ENCODE measurements around the gene LYST. TPM values are rescaled to one million over a fixed set of nuclear protein-coding genes. Genes with fewer than 3 reads are reported as not detected.
"Not testable (repeated sequence)": the region's sequence is repeated elsewhere in the genome, so short reads cannot be mapped to it uniquely, and the experiment has no call there.

LYST gene
- total and polyA plus RNA-seq, 2 of the 4 experiments (the other 2 are of a cell fraction), result 2.2 to 7.2 TPM

DNA sequence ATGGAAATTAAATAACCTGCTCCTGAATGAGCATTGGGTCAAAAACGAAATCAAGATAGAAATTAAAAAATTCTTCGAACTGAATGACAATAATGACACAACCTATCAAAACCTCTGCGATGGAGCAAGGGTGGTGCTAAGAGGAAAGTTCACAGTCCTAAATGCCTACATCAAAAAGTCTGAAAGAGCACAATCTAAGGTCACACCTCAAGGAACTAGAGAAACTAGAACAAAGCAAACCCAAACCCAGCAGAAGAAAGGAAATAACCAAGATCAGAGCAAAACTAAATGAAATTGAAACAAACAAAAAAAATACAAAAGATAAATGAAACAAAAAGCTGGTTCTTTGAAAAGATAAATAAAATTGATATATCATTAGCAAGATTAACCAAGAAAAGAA is 18.5 kb downstream of the LYST start:
- H2AK5ac ChIP-seq (ENCODE audit: low read depth, low read length); dilution Hi-C loops (cut with HindIII; ENCODE audit: low sequenced_read_pairs, unreplicated experiment); DNase-seq; in situ Hi-C loops (cut with MboI; ENCODE audit: low sequenced_read_pairs); intact Hi-C loops (cut with micrococcal nuclease); H2BK15ac ChIP-seq (ENCODE audit: low read depth, low read length); H2BK120ac ChIP-seq (ENCODE audit: low read depth, low read length); H4K91ac ChIP-seq (ENCODE audit: insufficient read depth, low read depth, low read length); H3K9me1 ChIP-seq (ENCODE audit: insufficient read depth, low read length); H2BK5ac ChIP-seq (ENCODE audit: low read depth, low read length, poor library complexity, severe bottlenecking); H3K4me2 ChIP-seq (ENCODE audit: low read depth, low read length); H3K14ac ChIP-seq (replicated peaks; ENCODE audit: low read depth, low read length); H3K4ac ChIP-seq (ENCODE audit: low read depth, low read length); POLR2A ChIA-PET (ENCODE audit: unreplicated experiment); H3K27me3 ChIP-seq (ENCODE audit: control insufficient read depth, insufficient read depth, low read length); BruUV-seq (replicated peaks); H2BK20ac ChIP-seq (ENCODE audit: low read depth, low read length); H3K56ac ChIP-seq (ENCODE audit: extremely low read depth, insufficient read depth, low read length); CTCF ChIA-PET; H3K18ac ChIP-seq (ENCODE audit: low read depth, low read length); ATAC-seq (ENCODE audit: low read depth); H2AFZ ChIP-seq (replicated peaks; ENCODE audit: low read length, poor library complexity); H2AK9ac ChIP-seq (replicated peaks; ENCODE audit: low read depth, low read length, poor library complexity); H3K23ac ChIP-seq (ENCODE audit: low read depth, low read length); H3K4me1 ChIP-seq (ENCODE audit: control insufficient read depth, insufficient read depth, low read length); H3K36me3 ChIP-seq (ENCODE audit: control insufficient read depth, insufficient read depth, low read length); H4K8ac ChIP-seq (ENCODE audit: low read depth in 2 of 2, low read length in 2 of 2); H3K4me3 ChIP-seq (ENCODE audit: insufficient read depth, low read depth, low read length); H3K9ac ChIP-seq (ENCODE audit: low read depth, low read length); H4K5ac ChIP-seq (ENCODE audit: low read depth, low read length); H3K27ac ChIP-seq (ENCODE audit: insufficient read depth, low read length); H3K9me3 ChIP-seq (ENCODE audit: control insufficient read depth, insufficient read depth, low read length); H4K20me1 ChIP-seq (ENCODE audit: insufficient read depth, low read length): not testable (repeated sequence)
- WGBS, 2 experiments (ENCODE audit: extremely low coverage in 2 of 2, insufficient read length in 1 of 2), result no CpG with 5 or more reads among the region's 3 CpGs
- H3K79me1 ChIP-seq (ENCODE audit: low read depth in 1 of 2, low read length in 2 of 2), result peaks cover 6 to 16% of the 10 kb centered on the region in 2 experiments; a peak in 3 of 4 replicates

DNA sequence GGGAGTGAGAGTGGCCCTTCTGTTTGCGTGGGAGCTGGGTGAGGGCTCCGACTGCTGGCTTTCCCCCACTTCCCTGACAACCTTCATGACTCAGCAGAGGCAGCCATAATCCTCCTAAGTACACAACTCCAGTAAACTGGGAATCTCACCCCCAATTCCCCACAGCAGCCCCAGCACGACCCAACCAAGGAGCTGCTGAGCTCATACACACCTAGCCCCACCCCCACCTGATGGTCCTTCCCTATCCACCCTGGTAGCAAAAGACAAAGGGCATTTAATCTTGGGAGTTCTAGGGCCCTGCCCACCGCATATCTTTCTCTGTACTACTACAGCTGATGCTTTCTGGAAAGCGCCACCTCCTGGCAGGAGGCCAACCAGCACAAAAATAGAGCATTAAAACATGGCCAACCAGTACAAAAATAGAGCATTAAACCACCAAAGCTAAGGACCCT is 21.0 kb downstream of the LYST start:
- intact Hi-C loops (cut with micrococcal nuclease); H2AK5ac ChIP-seq (ENCODE audit: low read depth, low read length); H3K4me2 ChIP-seq (ENCODE audit: low read depth, low read length); H3K9ac ChIP-seq (ENCODE audit: low read depth, low read length); H3K27ac ChIP-seq (ENCODE audit: insufficient read depth, low read length); H2BK120ac ChIP-seq (ENCODE audit: low read depth, low read length); H3K18ac ChIP-seq (ENCODE audit: low read depth, low read length); POLR2A ChIA-PET (ENCODE audit: unreplicated experiment); BruUV-seq (replicated peaks); H4K8ac ChIP-seq (ENCODE audit: low read depth in 2 of 2, low read length in 2 of 2); dilution Hi-C loops (cut with HindIII; ENCODE audit: low sequenced_read_pairs, unreplicated experiment); H2BK20ac ChIP-seq (ENCODE audit: low read depth, low read length); H2AK9ac ChIP-seq (replicated peaks; ENCODE audit: low read depth, low read length, poor library complexity); CTCF ChIA-PET; H2AFZ ChIP-seq (replicated peaks; ENCODE audit: low read length, poor library complexity); in situ Hi-C loops (cut with MboI; ENCODE audit: low sequenced_read_pairs); H4K91ac ChIP-seq (ENCODE audit: insufficient read depth, low read depth, low read length); H3K4me1 ChIP-seq (ENCODE audit: control insufficient read depth, insufficient read depth, low read length); H4K5ac ChIP-seq (ENCODE audit: low read depth, low read length); H4K20me1 ChIP-seq (ENCODE audit: insufficient read depth, low read length); H3K79me1 ChIP-seq (ENCODE audit: low read depth in 1 of 2, low read length in 2 of 2); H2BK15ac ChIP-seq (ENCODE audit: low read depth, low read length); H3K23ac ChIP-seq (ENCODE audit: low read depth, low read length); H3K14ac ChIP-seq (replicated peaks; ENCODE audit: low read depth, low read length); H3K9me3 ChIP-seq (ENCODE audit: control insufficient read depth, insufficient read depth, low read length); H3K4ac ChIP-seq (ENCODE audit: low read depth, low read length); ATAC-seq (ENCODE audit: low read depth); H2BK5ac ChIP-seq (ENCODE audit: low read depth, low read length, poor library complexity, severe bottlenecking); H3K36me3 ChIP-seq (ENCODE audit: control insufficient read depth, insufficient read depth, low read length); H3K27me3 ChIP-seq (ENCODE audit: control insufficient read depth, insufficient read depth, low read length); H3K9me1 ChIP-seq (ENCODE audit: insufficient read depth, low read length); H3K56ac ChIP-seq (ENCODE audit: extremely low read depth, insufficient read depth, low read length); DNase-seq; H3K4me3 ChIP-seq (ENCODE audit: insufficient read depth, low read depth, low read length): not testable (repeated sequence)
- 100% methylated on average over 2 of the region's 5 CpGs; no CpG with 5 or more reads in 1 of the 2 experiments for WGBS, 2 experiments (ENCODE audit: extremely low coverage in 2 of 2, insufficient read length in 1 of 2)

Measured in IMR-90 (cell line).